COLO829 (cell line): Measurements from ENCODE around the gene LMBR1.
"Not testable (repeated sequence)": the region's sequence is repeated elsewhere in the genome, so short reads cannot be mapped to it uniquely, and the experiment has no call there.

ENCODE experiments used
- DNase-seq: peaks from one replicate; pipeline ENCODE4 v3.0.0; 2012; ENCODE audit warnings: low spot score

LMBR1 gene

DNA sequence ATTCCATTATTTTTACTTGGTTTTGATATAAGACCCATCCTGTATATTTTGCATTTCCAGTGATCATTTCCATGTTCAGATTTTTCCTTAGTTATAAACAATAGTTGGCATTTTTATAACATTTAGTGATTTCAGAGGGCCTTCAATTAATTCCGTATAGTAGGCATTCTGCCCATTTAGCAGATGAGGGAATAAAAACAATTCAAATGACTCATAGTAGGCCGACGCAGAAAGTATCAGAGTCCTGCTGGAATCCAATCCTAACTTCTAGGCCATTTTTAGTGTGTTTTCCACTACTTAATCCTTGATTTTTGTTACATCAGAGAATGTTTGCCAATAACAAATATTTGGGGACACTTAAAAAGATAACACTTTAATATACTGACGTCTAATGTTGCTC lies 237.0 kb downstream of the LMBR1 start:
- no peak for DNase-seq

- no peak for DNase-seq
Measured at GRCh38 chr7:156655251-156655650, 237.7 kb downstream of the LMBR1 start.

DNA sequence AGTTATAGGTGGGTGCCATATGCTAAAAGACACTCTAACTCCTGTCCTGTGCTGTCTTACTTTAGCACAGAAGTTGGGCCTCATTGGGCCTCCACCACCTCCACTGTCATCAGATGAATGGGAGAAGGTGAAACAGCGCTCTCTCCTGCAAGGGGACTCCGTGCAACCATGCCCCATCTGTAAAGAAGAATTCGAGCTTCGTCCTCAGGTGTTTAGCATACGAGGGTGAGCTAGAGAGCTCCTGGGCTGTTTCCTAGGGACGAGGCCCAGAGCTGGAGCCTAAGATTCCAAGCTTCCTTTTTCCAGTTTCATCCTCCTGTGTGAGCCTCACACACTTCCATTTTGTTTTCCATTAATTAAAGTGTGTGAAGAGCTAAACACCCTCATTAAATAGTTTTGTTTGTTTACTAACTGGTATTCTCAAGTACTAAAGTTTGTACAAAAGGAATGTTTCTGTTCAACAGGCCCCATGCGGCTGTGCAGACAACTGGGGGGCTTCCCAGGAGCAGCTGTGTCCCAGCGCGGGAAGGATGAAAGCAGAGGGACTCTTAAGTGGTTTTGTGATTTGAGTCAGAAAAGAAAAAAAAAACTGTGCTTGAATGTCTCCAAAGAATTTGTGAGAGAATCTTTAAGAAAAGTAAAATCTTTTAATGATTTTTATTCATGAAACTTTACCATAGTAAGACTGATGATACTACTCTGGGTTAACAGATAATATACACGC lies 238.3 kb downstream of the LMBR1 start:
- no peak for DNase-seq

DNA sequence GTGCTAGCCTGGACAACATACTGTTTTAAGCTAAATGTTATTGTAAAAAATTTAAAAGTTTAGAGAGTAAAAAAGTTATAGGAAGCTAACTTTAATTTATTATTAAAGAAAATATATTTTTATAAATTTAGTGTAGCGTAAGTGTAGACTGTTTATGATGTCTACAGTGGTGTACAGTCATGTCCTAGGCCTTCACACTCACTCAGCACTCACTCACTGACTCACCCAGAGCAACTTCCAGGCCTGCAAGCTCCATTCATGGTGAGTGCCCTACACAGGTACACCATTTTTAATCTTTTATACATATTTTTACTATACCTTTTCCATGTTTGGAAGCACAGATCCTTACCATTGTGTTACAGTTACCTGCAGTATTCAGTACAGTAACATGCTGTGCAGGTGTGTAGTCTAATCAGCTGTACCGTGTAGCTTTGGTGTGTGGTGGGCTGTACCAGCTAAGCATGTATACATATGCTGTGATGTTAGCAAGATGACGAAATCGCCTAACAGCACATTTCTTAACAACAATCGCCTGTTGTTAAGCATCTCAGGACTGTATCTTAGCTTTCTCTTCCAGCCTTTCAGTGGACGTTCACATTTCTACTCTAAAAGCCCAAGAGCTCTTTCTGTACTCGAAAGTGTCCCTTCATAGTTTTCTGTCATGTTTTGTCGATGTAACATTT lies 240.0 kb downstream of the LMBR1 start:
- no peak for DNase-seq

DNA sequence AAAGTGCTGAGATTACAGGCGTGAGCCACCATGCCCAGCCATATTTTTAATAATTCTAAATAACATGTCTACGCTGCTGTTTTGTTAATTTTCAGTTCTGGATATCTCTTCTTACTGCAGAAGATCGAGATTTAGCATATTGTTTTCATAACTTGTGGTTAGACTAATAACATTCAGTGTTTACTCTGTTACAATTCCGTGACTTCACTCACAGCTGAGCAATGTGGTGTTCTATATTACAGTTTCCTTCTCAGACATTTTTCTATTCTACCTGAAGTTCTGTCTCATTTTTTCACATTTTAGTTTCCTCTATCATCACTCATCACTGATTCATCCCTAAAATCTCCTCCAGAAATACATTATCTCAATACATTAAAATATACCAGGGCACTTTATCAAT lies 241.5 kb downstream of the LMBR1 start:
- no peak for DNase-seq

DNA sequence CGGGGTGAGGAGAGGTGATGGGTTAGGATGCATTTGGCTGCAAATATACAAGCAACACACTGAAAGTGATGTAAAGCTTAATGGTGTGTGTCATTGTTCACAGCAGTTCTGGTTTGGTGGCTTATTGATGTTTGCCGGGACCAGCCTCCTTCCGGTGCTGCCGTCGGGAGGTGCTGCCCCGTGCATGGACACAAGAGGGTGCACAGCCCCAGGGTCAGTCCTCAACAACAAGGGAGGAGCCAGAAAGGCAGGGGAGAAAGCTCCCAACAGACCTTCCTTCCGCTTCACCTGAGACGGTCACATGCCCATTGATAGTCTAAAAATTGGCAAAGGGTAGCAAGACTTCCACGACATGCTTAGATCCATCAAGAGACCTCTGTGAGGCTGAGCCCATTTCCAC lies 242.9 kb downstream of the LMBR1 start:
- DNase-seq: no peak

DNA sequence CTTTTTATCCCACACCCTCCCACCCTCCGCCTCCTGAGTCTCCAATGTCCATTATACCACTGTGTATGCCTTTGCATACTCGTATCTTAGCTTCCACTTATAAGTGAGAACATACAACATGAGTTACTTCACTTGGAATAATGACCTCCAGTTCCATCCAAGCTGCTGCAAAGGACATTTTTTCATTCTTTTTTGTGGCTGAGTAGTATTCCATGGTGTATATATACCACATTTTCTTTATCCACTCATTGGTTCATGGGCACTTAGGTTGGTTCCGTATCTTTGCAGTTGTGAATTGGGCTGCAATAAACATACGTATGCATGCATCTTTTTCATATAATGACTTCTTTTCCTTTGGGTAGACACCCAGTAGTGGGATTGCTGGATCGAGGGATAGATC lies 245.7 kb downstream of the LMBR1 start:
- DNase-seq: not testable (repeated sequence)

DNA sequence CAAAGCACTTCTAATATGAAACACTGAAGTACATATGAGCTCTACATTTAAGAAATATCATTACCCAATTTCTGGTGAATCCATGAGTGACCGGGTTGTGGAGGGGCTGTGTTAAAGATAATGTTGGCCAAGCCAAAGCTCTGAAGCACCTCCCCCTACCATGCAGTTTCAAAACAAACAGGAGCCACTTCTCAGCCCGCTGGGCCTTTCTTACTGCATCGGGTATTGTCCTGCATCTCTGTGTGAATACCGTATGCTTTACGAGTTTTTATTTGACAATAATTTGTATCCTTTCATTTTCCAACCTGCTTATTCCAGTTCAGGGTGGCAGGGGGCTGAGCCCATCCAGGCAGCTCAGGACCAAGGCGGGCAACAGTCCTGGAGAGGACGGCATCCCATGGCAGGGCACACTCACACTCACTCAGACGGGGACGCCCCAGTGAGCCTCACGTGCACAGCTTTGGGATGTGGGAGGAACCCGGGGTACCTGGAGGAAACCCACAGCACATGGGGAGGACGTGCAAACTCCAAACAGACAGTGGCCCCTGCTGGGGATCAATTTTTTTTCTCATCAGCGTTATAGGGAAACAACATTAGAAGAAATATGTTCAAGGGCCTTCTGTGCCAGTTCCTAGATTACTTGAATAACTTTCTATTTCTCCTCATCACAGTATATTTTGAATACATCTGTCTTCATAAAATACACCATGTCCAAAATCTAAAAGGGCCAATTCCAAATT lies 250.5 kb downstream of the LMBR1 start:
- DNase-seq: no peak

DNA sequence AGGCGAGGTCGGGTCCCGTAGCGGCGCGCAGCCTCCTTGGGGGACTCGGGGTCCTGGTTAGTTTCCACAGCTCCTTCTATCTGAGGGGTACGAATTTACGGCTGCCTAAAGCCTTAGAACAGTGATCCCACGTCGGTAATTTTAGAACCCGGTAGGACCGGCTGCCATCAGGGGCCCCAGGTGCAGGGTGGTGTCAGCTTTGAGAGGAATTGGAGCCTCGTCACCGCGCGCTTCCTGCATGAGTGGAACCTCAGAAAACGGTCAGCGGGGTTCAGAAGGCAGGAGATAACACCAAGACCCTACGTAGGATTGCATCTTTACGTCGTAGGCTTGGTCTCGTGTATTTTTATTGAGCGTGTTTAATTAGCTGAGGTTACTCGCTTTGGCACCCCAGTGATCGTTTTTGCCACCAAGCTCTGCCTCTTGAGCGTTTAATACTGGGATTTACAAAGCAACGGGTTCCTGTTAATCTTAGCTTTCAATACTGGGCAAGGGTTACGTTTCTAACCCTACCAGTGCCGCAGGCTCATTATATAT lies 252.0 kb downstream of the LMBR1 start:
- DNase-seq: no peak

DNA sequence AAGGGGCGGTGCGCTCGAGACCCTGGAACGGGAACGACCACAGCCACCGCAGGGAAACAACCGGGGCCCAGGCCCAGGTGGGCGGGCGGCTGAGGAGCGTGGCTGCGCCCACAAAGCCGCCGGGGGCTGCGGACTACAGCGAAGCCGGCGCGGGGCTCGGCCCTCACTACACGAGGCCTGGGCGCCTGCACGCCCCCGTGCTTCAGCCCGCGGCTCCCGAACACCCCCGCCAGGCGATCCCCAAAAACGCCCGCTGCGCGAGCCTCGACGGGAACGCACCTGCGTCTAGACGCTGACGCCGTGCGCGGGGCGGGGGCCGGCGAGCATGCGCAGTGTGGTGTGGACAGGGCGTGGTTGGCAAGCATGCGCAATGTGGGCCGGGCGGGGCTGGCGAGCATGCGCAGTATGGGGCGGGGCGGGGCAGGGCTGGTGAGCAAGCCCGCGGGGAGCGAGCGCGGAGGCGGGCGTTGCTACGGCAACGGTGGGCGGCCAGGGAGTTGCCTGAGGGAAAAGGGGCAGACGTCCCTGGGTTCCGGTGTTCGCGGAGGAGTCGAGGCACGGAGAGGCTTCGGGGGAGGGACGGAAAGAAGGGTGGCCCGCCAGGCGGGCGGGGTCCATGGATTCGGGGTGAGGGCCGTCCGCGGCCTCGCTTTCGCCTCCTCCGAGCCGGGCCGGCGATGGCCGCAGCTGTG lies 252.6 kb downstream of the LMBR1 start, which contains the start of gene RNF32:
TSS of gene RNF32 (plus strand) at position 518 of the 692 bp plus-strand sequence. CDS start 3,104 bp downstream, outside the sequence.
- DNase-seq: peak; percentile 88

- no peak for DNase-seq
Measured at GRCh38 chr7:156639426-156640256, 253.3 kb downstream of the LMBR1 start.

- no peak for DNase-seq
Measured at GRCh38 chr7:156638443-156639077, 254.4 kb downstream of the LMBR1 start.

- not testable (repeated sequence) for DNase-seq
Measured at GRCh38 chr7:156637093-156637492, 255.9 kb downstream of the LMBR1 start.

DNA sequence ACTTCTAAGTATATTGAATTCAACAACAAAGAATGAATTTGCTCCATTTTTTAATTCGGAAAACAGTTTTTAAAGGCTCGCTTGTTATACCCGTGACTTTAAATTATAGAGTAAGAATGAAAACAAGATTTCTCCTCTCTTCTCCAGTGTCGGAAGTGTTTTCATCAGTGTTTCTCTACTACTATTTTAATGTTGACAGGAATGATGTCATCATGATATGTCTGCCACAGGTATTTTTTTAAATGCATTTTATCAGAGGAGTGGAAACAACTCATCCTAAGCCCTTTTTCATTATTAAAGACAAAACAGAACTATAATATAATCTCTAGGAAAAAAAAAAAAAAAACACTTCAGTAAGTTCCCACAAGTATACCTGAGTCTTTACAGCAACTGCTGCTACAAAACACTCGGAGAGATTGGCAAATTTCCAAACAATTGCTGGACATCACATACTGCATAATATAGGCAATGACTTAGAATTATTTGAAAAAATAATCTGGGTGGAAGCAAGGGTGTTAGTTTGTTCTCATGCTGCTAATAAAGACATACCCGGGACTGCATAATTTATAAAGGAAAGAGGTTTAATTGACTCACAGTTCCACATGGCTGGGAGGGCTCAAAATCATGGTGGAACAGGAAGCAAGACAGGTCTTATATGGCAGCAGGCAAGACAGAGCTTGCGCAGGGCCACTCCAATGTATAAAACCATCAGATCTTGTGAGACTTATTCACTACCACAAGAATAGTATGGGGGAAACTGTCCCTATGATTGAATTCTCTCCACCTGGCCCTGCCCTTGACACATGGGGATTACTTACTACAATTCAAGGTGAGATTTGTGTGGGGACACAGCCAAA lies 257.2 kb downstream of the LMBR1 start:
- no peak for DNase-seq

DNA sequence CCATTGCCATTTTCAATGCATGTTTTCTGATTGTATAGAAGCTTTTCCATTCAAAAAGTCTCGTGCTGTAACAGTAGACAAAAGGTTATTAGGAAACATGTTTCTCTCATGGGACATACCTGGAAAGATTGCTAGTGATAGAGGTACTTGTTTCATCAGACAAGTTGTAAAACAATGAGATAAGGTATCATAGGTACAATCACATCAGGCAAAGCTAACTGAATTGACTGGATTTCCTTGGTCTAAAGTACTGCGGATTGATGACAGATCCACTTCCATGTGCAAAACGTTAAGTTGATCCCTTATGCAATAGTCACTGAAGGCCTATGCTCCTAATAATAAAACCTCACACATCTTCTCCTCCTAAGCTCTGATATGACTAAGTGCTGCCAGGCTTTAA lies 258.9 kb downstream of the LMBR1 start:
- DNase-seq: no peak

DNA sequence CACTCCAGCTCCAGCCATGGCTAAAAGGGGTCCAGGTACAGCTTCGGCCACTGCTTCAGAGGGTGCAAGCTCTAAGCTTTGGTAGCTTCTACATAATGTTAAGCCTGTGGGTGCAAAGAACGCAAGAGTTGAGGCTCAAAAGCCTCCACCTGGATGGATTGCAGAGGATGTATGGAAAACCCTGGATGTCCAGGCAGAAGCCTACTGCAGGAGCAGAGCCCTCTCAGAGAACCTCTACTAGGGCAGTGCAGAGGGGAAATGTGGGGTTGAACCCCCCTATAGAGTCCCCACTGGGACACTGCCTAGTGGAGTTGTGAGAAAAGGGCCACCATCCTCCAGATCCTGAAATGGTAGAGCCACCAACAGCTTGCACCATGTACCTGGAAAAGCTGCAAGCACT lies 263.1 kb downstream of the LMBR1 start:
- no peak for DNase-seq

- no peak for DNase-seq
Measured at GRCh38 chr7:156628562-156628961, 264.4 kb downstream of the LMBR1 start.
